CD8-positive, alpha-beta memory T cell (primary cell): Measurements from ENCODE around the gene OR10H4. TPM values are rescaled to one million over a fixed set of nuclear protein-coding genes. Genes with fewer than 3 reads are reported as not detected.

Experiments
- CTCF ChIA-PET: fragments of 350-600 bp; sonication (Branson Sonifier 250); formaldehyde crosslinking; loops from one replicate; lab custom pipeline; 2021; ENCODE audit warnings: antibody characterized with exemption; lab: Charles Lee
- POLR2A ChIA-PET: fragments of 350-600 bp; sonication (Branson Sonifier 250); formaldehyde crosslinking; loops from one replicate; lab custom pipeline; 2021; ENCODE audit warnings: antibody characterized with exemption; lab: Charles Lee
- DNase-seq, 5 donors: peaks; one replicate each; pipeline versions ENCODE4 v3.0.0 to v3.0.0-alpha.2; 2020 to 2022; ENCODE audit warnings: mixed read lengths in 1 of 5
- H3K27ac ChIP-seq: one replicate; pipeline ENCODE4 v1.7.0; 2013; ENCODE audit warnings: low read depth, mild to moderate bottlenecking, low read length, moderate library complexity
- H3K27me3 ChIP-seq: 2 replicates; pipeline ENCODE4 v1.7.0; 2013; ENCODE audit warnings: low read length, mild to moderate bottlenecking; ENCODE audit not compliant: insufficient read depth, poor library complexity, severe bottlenecking
- H3K36me3 ChIP-seq: 2 replicates; pipeline ENCODE4 v1.7.0; 2013; ENCODE audit warnings: mild to moderate bottlenecking, low read length, moderate library complexity; ENCODE audit not compliant: insufficient read depth
- H3K4me1 ChIP-seq: 2 replicates; pipeline ENCODE4 v1.7.0; 2013; ENCODE audit warnings: mild to moderate bottlenecking, low read length, moderate library complexity; ENCODE audit not compliant: insufficient read depth
- H3K4me3 ChIP-seq: 2 replicates; pipeline ENCODE4 v1.7.0; 2013; ENCODE audit warnings: mild to moderate bottlenecking, low read length
- H3K9me3 ChIP-seq: 2 replicates; pipeline ENCODE4 v1.7.0; 2013; ENCODE audit warnings: mild to moderate bottlenecking, low read length
- H3K27ac Mint-ChIP-seq, 8 donors: one replicate each; pipeline ENCODE4 v1.8.0; 2020 to 2021; ENCODE audit warnings: mixed read lengths in 8 of 8, mild to moderate bottlenecking in 6 of 8, inconsistent platforms in 3 of 8, moderate library complexity in 3 of 8
- H3K27me3 Mint-ChIP-seq, 2 donors: one replicate each; pipeline ENCODE4 v1.8.0; 2020 to 2021; ENCODE audit warnings: mixed read lengths in 2 of 2, mild to moderate bottlenecking in 1 of 2, moderate library complexity in 1 of 2
- H3K36me3 Mint-ChIP-seq, 3 donors: one replicate each; pipeline ENCODE4 v1.8.0; 2020 to 2021; ENCODE audit warnings: mixed read lengths in 3 of 3, inconsistent platforms in 1 of 3, mild to moderate bottlenecking in 1 of 3
- H3K4me1 Mint-ChIP-seq, 3 donors: one replicate each; pipeline ENCODE4 v1.8.0; 2020 to 2021; ENCODE audit warnings: mixed read lengths in 3 of 3, inconsistent platforms in 1 of 3, mild to moderate bottlenecking in 1 of 3
- H3K4me3 Mint-ChIP-seq, 7 donors: one replicate each; pipeline ENCODE4 v1.8.0; 2020 to 2021; ENCODE audit warnings: mixed read lengths in 7 of 7, mild to moderate bottlenecking in 6 of 7, moderate library complexity in 4 of 7, inconsistent platforms in 2 of 7
- H3K9me3 Mint-ChIP-seq, 5 donors: one replicate each; pipeline ENCODE4 v1.8.0; 2020 to 2022; ENCODE audit warnings: mixed read lengths in 5 of 5, mild to moderate bottlenecking in 3 of 5, moderate library complexity in 2 of 5, inconsistent platforms in 1 of 5
- polyA plus RNA-seq: library from polyadenylated mRNA; unstranded; fragments of 300-500 nt; fragmentation: Illumina TruSeq; gene quantifications from one replicate; pipeline ENCODE4 v1.2.3, GENCODE V29; 2021
- total RNA-seq, 2 experiments: library from RNA; stranded (reverse); gene quantifications; one replicate each; pipeline ENCODE4 v1.2.3, GENCODE V29; 2021

Gene OR10H4
- total and polyA plus RNA-seq, 3 experiments from 2014 or later: not detected

- Histone ChIP-seq H3K4me1 (peaks cover 17% of the 10 kb centered on the region), H3K27me3 (no peaks in the 10 kb centered on the region), H3K9me3 (no peaks in the 10 kb centered on the region), H3K36me3 (no peaks in the 10 kb centered on the region), H3K27ac (no peak overlapping the region), H3K4me3 (no peak overlapping the region)
- ChIA-PET CTCF (no interaction called here), POLR2A (no interaction called here)
- Mint-ChIP-seq H3K9me3 (no peaks in the 10 kb centered on the region), H3K36me3 (no peaks in the 10 kb centered on the region), H3K27me3 (no peaks in the 10 kb centered on the region), H3K27ac (no peak overlapping the region), H3K4me3 (no peak overlapping the region), H3K4me1 (peaks cover 16 to 27% (median 26%) of the 10 kb centered on the region in 3 donors)
- no peak for DNase-seq
Measured at GRCh38 chr19:15998166-15998565, 49.4 kb downstream of the OR10H4 start.

Other genes with a start within 250 kb of the OR10H4 start
- gene OR10H2, start 221.0 kb upstream of the OR10H4 start, total RNA-seq: not detected
- gene OR10H2, start 221.0 kb upstream of the OR10H4 start, polyA plus RNA-seq: not detected
- gene OR10H3, start 211.0 kb upstream of the OR10H4 start, total RNA-seq: not detected
- not detected for gene OR10H3, start 211.0 kb upstream of the OR10H4 start, polyA plus RNA-seq
- gene OR10H5, start 161.3 kb upstream of the OR10H4 start, total RNA-seq: not detected
- gene OR10H5, start 161.3 kb upstream of the OR10H4 start, polyA plus RNA-seq: not detected
- not detected for gene OR10H1, start 133.3 kb upstream of the OR10H4 start, total RNA-seq
- gene OR10H1, start 133.3 kb upstream of the OR10H4 start, polyA plus RNA-seq: not detected
- gene CYP4F2, start 50.9 kb upstream of the OR10H4 start, total RNA-seq: not detected
- not detected for gene CYP4F2, start 50.9 kb upstream of the OR10H4 start, polyA plus RNA-seq
- not detected for gene CYP4F11, start 14.5 kb upstream of the OR10H4 start, total RNA-seq
- not detected for gene CYP4F11, start 14.5 kb upstream of the OR10H4 start, polyA plus RNA-seq
- 100 to 1,000 TPM; 259 to 270 TPM for gene TPM4, start 127.5 kb downstream of the OR10H4 start, total RNA-seq
- gene TPM4, start 127.5 kb downstream of the OR10H4 start, polyA plus RNA-seq: 127 TPM
- gene RAB8A, start 162.9 kb downstream of the OR10H4 start, total RNA-seq: 100 to 1,000 TPM; 268 to 298 TPM
- 86.3 TPM for gene RAB8A, start 162.9 kb downstream of the OR10H4 start, polyA plus RNA-seq
- gene HSH2D, start 194.7 kb downstream of the OR10H4 start, total RNA-seq: 1 to 10 TPM; 8.6 to 9.3 TPM
- 12.8 TPM for gene HSH2D, start 194.7 kb downstream of the OR10H4 start, polyA plus RNA-seq
- not detected for gene CIB3, start 224.5 kb downstream of the OR10H4 start, total RNA-seq
- gene CIB3, start 224.5 kb downstream of the OR10H4 start, polyA plus RNA-seq: not detected
- 10 to 100 TPM; 62.4 to 68.3 TPM for gene FAM32A, start 236.4 kb downstream of the OR10H4 start, total RNA-seq
- gene FAM32A, start 236.4 kb downstream of the OR10H4 start, polyA plus RNA-seq: 127 TPM
- 100 to 1,000 TPM; 113 to 120 TPM for gene AP1M1, start 248.9 kb downstream of the OR10H4 start, total RNA-seq
- 145 TPM for gene AP1M1, start 248.9 kb downstream of the OR10H4 start, polyA plus RNA-seq